Measurements from ENCODE around the gene COL6A2. TPM values are rescaled to one million over a fixed set of nuclear protein-coding genes. Genes with fewer than 3 reads are reported as not detected.
"Not testable (repeated sequence)": the region's sequence is repeated elsewhere in the genome, so short reads cannot be mapped to it uniquely, and the experiment has no call there.

COL6A2 gene
- total RNA-seq, 1 donor from 2014 or later, result 32.0 TPM

DNA sequence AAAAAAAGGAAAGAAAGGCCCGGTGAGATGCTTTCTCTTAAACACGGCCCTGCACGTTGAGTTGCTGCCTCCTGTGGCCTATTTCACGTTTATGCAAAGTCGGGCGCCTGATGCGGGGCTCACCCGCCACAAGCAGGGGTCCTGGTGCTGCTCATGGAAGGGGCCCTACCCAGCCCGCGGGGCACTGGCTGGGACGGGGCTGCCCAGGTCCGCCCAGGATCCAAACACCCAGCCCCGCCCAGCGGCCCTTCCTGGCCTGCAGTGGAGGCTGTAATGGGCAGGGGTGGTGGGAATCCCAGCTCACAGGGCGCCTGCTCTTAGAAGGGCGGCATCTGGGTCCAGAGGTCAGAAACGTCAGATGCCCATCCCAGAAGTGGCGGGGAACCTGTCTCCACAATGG, 1.6 kb downstream of the COL6A2 start:
- Mint-ChIP-seq H3K4me1 (ENCODE audit: low read depth) (no peaks in the 10 kb centered on the region), H3K4me3 (ENCODE audit: low read depth) (peak overlapping the region; percentile 65), H3K27me3 (peaks cover 39% of the 10 kb centered on the region), H3K9me3 (ENCODE audit: low read depth) (peaks cover 21% of the 10 kb centered on the region), H3K36me3 (ENCODE audit: insufficient read depth) (peaks cover 7% of the 10 kb centered on the region), H3K27ac (no peak overlapping the region)
- peak; percentile 8 for DNase-seq (ENCODE audit: low spot score, unreplicated experiment)
- TF ChIP-seq, protein P1, sequence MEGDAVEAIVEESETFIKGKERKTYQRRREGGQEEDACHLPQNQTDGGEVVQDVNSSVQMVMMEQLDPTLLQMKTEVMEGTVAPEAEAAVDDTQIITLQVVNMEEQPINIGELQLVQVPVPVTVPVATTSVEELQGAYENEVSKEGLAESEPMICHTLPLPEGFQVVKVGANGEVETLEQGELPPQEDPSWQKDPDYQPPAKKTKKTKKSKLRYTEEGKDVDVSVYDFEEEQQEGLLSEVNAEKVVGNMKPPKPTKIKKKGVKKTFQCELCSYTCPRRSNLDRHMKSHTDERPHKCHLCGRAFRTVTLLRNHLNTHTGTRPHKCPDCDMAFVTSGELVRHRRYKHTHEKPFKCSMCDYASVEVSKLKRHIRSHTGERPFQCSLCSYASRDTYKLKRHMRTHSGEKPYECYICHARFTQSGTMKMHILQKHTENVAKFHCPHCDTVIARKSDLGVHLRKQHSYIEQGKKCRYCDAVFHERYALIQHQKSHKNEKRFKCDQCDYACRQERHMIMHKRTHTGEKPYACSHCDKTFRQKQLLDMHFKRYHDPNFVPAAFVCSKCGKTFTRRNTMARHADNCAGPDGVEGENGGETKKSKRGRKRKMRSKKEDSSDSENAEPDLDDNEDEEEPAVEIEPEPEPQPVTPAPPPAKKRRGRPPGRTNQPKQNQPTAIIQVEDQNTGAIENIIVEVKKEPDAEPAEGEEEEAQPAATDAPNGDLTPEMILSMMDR (IDR thresholded peaks at IDR 0.05; ENCODE audit: unreplicated experiment), result no peak

DNA sequence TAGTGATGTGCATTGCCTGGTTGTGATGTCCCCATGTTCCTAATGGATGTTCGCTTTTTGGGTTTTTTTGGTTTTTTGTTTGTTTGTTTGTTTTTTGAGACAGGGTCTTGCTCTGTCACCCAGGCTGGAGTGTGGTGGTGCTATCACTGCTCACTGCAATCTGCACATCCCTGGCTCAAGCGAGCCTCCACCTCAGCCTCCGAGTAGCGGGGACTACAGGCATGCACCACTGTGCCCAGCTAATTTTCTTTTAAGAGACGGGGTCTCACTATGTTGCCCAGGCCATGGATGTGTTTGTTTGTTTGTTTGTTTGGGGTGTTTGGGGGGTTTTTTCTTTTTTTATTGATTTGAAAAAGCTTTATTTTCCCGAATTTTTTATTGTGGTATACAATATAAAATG, 2.1 kb downstream of the COL6A2 start:
- Mint-ChIP-seq H3K9me3 (ENCODE audit: low read depth) (peaks cover 21% of the 10 kb centered on the region), H3K27me3 (peaks cover 38% of the 10 kb centered on the region), H3K27ac (no peak overlapping the region), H3K4me3 (ENCODE audit: low read depth) (no peak overlapping the region), H3K36me3 (ENCODE audit: insufficient read depth) (peaks cover 7% of the 10 kb centered on the region), H3K4me1 (ENCODE audit: low read depth) (no peaks in the 10 kb centered on the region)
- TF ChIP-seq, protein P1 (IDR thresholded peaks at IDR 0.05; ENCODE audit: unreplicated experiment), result no peak
- DNase-seq (ENCODE audit: low spot score, unreplicated experiment), result no peak

DNA sequence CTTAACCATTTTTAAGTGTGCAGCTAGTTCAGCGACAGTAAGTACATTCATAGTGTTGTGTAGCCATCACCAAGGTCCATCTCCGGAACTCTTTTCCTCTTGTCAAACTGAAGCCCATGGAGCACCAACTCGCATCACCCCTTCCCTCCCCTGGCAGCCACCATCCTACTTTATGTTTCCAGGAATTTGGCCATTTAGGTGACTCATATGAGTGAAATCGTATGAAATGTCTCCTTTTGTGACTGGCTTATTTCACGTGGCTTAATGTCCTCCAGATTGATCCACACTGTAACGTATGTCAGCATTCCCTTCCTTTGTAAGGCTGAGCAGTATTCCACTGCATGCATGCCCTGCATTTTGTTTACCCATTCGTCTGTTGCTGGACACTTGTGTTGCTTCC, 2.5 kb downstream of the COL6A2 start:
- Mint-ChIP-seq H3K4me1 (ENCODE audit: low read depth) (no peaks in the 10 kb centered on the region), H3K27ac (peak overlapping the region; percentile 21), H3K27me3 (peaks cover 37% of the 10 kb centered on the region), H3K4me3 (ENCODE audit: low read depth) (no peak overlapping the region), H3K36me3 (ENCODE audit: insufficient read depth) (peaks cover 7% of the 10 kb centered on the region), H3K9me3 (ENCODE audit: low read depth) (peaks cover 22% of the 10 kb centered on the region)
- TF ChIP-seq, protein P1 (IDR thresholded peaks at IDR 0.05; ENCODE audit: unreplicated experiment), result no peak
- DNase-seq (ENCODE audit: low spot score, unreplicated experiment), result no peak

DNA sequence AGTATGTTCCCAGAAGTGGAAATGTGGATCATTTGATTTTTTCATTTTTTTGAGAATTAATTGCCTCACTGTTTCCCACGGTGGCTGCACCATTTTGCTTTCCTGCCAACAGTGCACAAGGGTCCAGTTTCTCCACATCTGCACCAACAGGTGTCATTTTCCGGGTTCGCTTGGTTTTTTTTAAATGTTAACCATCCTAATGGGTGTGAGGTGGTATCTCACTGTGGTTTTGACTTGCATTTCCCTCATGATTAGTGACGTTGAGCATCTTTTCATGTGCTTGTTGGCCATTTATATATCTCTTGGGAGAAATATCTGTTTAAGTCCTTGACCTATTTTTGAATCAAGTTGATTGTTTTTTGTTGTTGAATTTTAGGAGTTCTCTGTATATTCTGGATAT, 3.0 kb downstream of the COL6A2 start:
- TF ChIP-seq, protein P1 (IDR thresholded peaks at IDR 0.05; ENCODE audit: unreplicated experiment), result no peak
- Mint-ChIP-seq H3K27ac (no peak overlapping the region), H3K4me1 (ENCODE audit: low read depth) (no peaks in the 10 kb centered on the region), H3K4me3 (ENCODE audit: low read depth) (no peak overlapping the region), H3K36me3 (ENCODE audit: insufficient read depth) (peaks cover 7% of the 10 kb centered on the region), H3K9me3 (ENCODE audit: low read depth) (peaks cover 27% of the 10 kb centered on the region), H3K27me3 (peaks cover 34% of the 10 kb centered on the region)
- DNase-seq (ENCODE audit: low spot score, unreplicated experiment), result no peak

DNA sequence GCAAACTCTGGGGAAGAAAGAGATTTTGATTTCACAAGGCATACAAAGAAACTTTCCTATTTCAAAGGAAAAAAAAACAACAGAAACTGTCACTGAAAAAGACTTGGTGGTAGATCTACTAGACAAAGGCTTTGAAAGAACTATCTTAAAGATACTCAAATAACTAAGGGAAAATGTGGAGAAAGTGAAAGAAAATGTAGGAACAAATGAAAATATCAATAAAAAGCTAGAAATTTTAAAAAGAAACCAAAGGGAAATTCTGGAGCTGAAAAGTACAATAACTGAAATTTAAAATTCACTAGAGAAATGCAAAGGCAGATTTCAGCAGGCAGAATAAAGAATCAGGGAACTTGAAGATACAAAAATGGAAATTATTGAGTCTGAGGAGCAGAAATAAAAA, 6.2 kb downstream of the COL6A2 start:
- H3K36me3 Mint-ChIP-seq (ENCODE audit: insufficient read depth), result peaks cover 8% of the 10 kb centered on the region
- peaks cover 38% of the 10 kb centered on the region for H3K9me3 Mint-ChIP-seq (ENCODE audit: low read depth)
- DNase-seq (ENCODE audit: low spot score, unreplicated experiment), result no peak
- TF ChIP-seq, protein P1 (IDR thresholded peaks at IDR 0.05; ENCODE audit: unreplicated experiment), result no peak
- no peak overlapping the region for H3K4me3 Mint-ChIP-seq (ENCODE audit: low read depth)
- H3K27me3 Mint-ChIP-seq, result peaks cover 20% of the 10 kb centered on the region
- no peak overlapping the region for H3K27ac Mint-ChIP-seq
- no peaks in the 10 kb centered on the region for H3K4me1 Mint-ChIP-seq (ENCODE audit: low read depth)

DNA sequence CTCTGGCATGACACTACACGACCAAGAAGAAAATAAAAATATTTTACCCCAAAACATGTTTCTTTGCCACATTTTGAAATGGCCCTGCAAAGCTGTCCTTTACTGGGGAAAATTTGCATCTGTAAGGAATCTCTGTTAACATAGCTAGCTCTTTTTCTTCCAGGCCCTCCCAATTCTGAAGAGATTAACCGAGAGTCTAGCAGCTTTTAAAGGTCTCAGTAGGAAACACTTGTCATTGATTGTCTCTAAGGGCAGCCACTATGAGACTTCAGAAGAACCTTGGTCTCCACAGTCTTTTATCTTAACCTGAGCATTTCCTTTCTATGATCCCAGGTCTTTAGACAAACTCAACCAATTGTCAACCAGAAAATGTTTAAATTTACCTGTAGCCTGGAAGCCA, 9.5 kb downstream of the COL6A2 start:
- H3K27me3 Mint-ChIP-seq; H3K27ac Mint-ChIP-seq; DNase-seq (ENCODE audit: low spot score, unreplicated experiment); H3K4me3 Mint-ChIP-seq (ENCODE audit: low read depth); H3K4me1 Mint-ChIP-seq (ENCODE audit: low read depth); H3K36me3 Mint-ChIP-seq (ENCODE audit: insufficient read depth): not testable (repeated sequence)
- peaks cover 29% of the 10 kb centered on the region for H3K9me3 Mint-ChIP-seq (ENCODE audit: low read depth)

Measured in progenitor cell of endocrine pancreas (in vitro differentiated cells).